ENCODE results near the gene CLMP. TPM values are rescaled to one million over a fixed set of nuclear protein-coding genes. Genes with fewer than 3 reads are reported as not detected.

Gene CLMP
- total RNA-seq, 1 experiment from 2014 or later: 5.4 TPM

DNA sequence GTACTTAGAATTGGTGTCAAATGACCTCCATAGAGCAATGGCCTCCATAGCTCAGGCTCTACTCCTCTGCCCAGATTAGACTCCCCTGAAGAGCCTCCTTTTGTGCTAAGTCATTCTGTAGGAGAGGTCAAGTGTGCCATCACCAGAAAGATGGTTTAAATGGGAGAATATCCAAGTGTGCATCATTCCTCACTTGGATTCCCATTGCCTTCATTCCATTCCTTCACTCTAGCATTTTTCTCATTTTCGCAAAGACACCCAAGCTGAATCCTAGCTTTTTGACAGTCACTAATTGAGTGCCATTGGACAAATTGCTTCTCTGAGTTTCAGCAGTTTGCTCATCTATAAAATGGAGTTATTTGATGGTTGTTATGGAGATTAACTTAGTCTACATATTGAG lies 16.9 kb downstream of the CLMP start:
- no peak for TF ChIP-seq EZH2 (IDR thresholded peaks at IDR 0.05; ENCODE audit: low read depth)
- TF ChIP-seq, protein P1, sequence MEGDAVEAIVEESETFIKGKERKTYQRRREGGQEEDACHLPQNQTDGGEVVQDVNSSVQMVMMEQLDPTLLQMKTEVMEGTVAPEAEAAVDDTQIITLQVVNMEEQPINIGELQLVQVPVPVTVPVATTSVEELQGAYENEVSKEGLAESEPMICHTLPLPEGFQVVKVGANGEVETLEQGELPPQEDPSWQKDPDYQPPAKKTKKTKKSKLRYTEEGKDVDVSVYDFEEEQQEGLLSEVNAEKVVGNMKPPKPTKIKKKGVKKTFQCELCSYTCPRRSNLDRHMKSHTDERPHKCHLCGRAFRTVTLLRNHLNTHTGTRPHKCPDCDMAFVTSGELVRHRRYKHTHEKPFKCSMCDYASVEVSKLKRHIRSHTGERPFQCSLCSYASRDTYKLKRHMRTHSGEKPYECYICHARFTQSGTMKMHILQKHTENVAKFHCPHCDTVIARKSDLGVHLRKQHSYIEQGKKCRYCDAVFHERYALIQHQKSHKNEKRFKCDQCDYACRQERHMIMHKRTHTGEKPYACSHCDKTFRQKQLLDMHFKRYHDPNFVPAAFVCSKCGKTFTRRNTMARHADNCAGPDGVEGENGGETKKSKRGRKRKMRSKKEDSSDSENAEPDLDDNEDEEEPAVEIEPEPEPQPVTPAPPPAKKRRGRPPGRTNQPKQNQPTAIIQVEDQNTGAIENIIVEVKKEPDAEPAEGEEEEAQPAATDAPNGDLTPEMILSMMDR (conservative IDR thresholded peaks at IDR 0.05): no peak
- H3K4me3 ChIP-seq: no peak overlapping the region
- CTCF ChIA-PET: no interaction called here
- H3K79me2 ChIP-seq (ENCODE audit: low read depth): peaks cover 24% of the 10 kb centered on the region; the same call in 1 of the 2 replicates
- H3K9me2 ChIP-seq (ENCODE audit: insufficient read depth): no peaks in the 10 kb centered on the region
- POLR2A ChIA-PET (ENCODE audit: unreplicated experiment): no interaction called here
- peaks cover 71% of the 10 kb centered on the region for H3K4me1 ChIP-seq (replicated peaks; ENCODE audit: insufficient read depth)
- peaks cover 52% of the 10 kb centered on the region for H3F3A ChIP-seq (ENCODE audit: insufficient read depth, low read depth)
- H4K20me1 ChIP-seq (ENCODE audit: insufficient read depth): no peaks in the 10 kb centered on the region
- no peak overlapping the region for H2AFZ ChIP-seq
- no peak overlapping the region for H3K4me2 ChIP-seq
- intact Hi-C loops (cut with micrococcal nuclease; ENCODE audit: unreplicated experiment): no loop called here
- H3K27me3 ChIP-seq (ENCODE audit: insufficient read depth, low read depth): no peaks in the 10 kb centered on the region
- no peak for DNase-seq
- H3K9me3 ChIP-seq (ENCODE audit: insufficient read depth, low read depth): 0 out of 2 replicates have a peak, but pooled peaks cover 4% of the 10 kb centered on the region
- H3K36me3 ChIP-seq (ENCODE audit: low read depth): no peaks in the 10 kb centered on the region
- H3K27ac ChIP-seq: no peak overlapping the region
- BruUV-seq (replicated peaks): no TSS peak

- intact Hi-C loops (cut with micrococcal nuclease; ENCODE audit: unreplicated experiment): no loop called here
- Histone ChIP-seq H2AFZ (no peak overlapping the region), H3K27me3 (ENCODE audit: insufficient read depth, low read depth) (no peaks in the 10 kb centered on the region), H3K79me2 (ENCODE audit: low read depth) (peaks cover 17% of the 10 kb centered on the region; the same call in 1 of the 2 replicates), H4K20me1 (ENCODE audit: insufficient read depth) (no peaks in the 10 kb centered on the region), H3K4me3 (no peak overlapping the region), H3K27ac (no peak overlapping the region), H3F3A (ENCODE audit: insufficient read depth, low read depth) (peaks cover 53% of the 10 kb centered on the region), H3K36me3 (ENCODE audit: low read depth) (no peaks in the 10 kb centered on the region), H3K4me2 (no peak overlapping the region), H3K9me2 (ENCODE audit: insufficient read depth) (no peaks in the 10 kb centered on the region), H3K4me1 (replicated peaks; ENCODE audit: insufficient read depth) (peaks cover 64% of the 10 kb centered on the region), H3K9me3 (ENCODE audit: insufficient read depth, low read depth) (0 out of 2 replicates have a peak, but pooled peaks cover 4% of the 10 kb centered on the region)
- no peak for DNase-seq
- TF ChIP-seq, protein P1 (conservative IDR thresholded peaks at IDR 0.05): no peak
- no peak for TF ChIP-seq EZH2 (IDR thresholded peaks at IDR 0.05; ENCODE audit: low read depth)
- POLR2A ChIA-PET (ENCODE audit: unreplicated experiment): no interaction called here
- BruUV-seq (replicated peaks): no TSS peak
- CTCF ChIA-PET: no interaction called here
Measured at GRCh38 chr11:123176785-123177184, 18.3 kb downstream of the CLMP start.

DNA sequence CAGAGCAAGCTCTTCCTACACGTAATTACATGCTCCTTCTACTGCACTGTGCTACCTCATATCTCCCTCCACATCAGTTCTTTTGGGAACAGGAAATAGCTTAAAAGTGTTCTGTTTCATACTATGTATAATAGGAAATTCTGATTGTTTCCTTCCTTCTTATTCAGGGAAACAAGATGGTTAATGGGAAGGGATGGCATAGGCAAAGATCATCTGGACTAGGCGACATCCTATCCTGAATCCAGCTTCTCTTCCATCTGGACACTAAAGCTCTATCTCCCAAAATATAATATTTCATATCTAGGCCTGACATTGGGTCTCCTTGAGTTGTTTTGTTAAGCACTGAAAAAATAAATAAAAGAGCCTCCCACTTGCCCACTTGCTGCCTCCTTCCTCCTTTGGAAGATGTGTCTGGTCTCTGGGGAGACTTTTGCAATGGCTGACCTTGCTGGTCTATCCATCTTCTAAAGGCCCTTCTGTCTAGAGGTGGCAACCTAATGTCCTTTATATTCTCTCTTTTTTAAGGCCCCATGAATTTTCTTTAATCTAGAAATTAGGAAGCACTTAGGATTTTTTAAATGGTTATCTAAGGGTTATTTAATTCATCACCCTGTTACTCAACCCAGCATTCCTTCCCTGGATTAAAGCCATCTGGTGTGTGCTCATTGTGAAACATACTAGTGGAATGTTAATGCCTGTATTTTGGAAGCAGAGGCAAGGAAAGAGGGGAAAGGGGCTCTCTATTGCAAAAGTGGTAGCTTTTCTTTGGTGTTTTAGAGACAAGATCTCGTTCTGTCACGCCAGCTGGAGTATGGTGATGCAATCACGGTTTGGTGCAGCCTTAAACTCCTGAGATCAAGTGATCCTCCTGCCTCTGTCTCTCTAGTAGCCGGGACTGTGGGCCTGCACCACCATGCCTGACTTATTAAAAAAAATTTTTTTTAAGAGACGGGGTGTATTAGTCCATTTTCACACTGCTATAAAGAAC lies 20.6 kb downstream of the CLMP start:
- CTCF ChIA-PET: interaction anchor here (0.6 to 0.7 kb wide), 2 partner anchors 12 to 121 kb away, joined by 3 to 14 read pairs; no protein-coding TSS in a partner anchor
- Histone ChIP-seq H3K79me2 (ENCODE audit: low read depth) (peaks cover 14% of the 10 kb centered on the region; the same call in 1 of the 2 replicates), H3K9me2 (ENCODE audit: insufficient read depth) (no peaks in the 10 kb centered on the region), H3K36me3 (ENCODE audit: low read depth) (no peaks in the 10 kb centered on the region), H2AFZ (no peak overlapping the region), H3K4me2 (peak overlapping the region; percentile 43), H3F3A (ENCODE audit: insufficient read depth, low read depth) (peaks cover 38% of the 10 kb centered on the region), H3K27me3 (ENCODE audit: insufficient read depth, low read depth) (no peaks in the 10 kb centered on the region), H4K20me1 (ENCODE audit: insufficient read depth) (no peaks in the 10 kb centered on the region), H3K9me3 (ENCODE audit: insufficient read depth, low read depth) (0 out of 2 replicates have a peak, but pooled peaks cover 4% of the 10 kb centered on the region), H3K4me1 (replicated peaks; ENCODE audit: insufficient read depth) (peaks cover 41% of the 10 kb centered on the region), H3K4me3 (no peak overlapping the region), H3K27ac (peak overlapping the region; percentile 75)
- peak in 1 of 2 experiments; percentile 84 for DNase-seq
- TF ChIP-seq EZH2 (IDR thresholded peaks at IDR 0.05; ENCODE audit: low read depth): no peak
- TF ChIP-seq, protein P1 (conservative IDR thresholded peaks at IDR 0.05): no peak
- POLR2A ChIA-PET (ENCODE audit: unreplicated experiment): interaction anchor here (0.6 to 0.7 kb wide), 2 partner anchors 73 to 112 kb away, joined by 7 to 9 read pairs; no protein-coding TSS in a partner anchor
- no TSS peak for BruUV-seq (replicated peaks)
- intact Hi-C loops (cut with micrococcal nuclease; ENCODE audit: unreplicated experiment): no loop called here
